ENCODE data around the gene CRIP3. TPM values are rescaled to one million over a fixed set of nuclear protein-coding genes. Genes with fewer than 3 reads are reported as not detected.

Gene CRIP3
- total and polyA plus RNA-seq, 2 of the 13 experiments (the other 11 are each of a cell fraction or from before 2014, with no cell fraction given) = 6.3 to 9.3 TPM

- no peak for TF ChIP-seq IRF9 (CRISPR knock-in tag; IDR thresholded peaks at IDR 0.05; ENCODE audit: borderline replicate concordance)
- TF ChIP-seq ZFP90 (CRISPR knock-in tag; IDR thresholded peaks at IDR 0.05; ENCODE audit: borderline replicate concordance) = no peak
- no peak for TF ChIP-seq NFYC (CRISPR knock-in tag; IDR thresholded peaks at IDR 0.05)
- no peak for TF ChIP-seq REL (CRISPR knock-in tag; conservative IDR thresholded peaks at IDR 0.05)
- TF ChIP-seq MAFK (conservative IDR thresholded peaks at IDR 0.05 in 1 of 2, IDR thresholded peaks at IDR 0.05 in 1 of 2; ENCODE audit: low read length in 2 of 2) = no peak
- TF ChIP-seq NFRKB (IDR thresholded peaks at IDR 0.05) = no peak
- TF ChIP-seq, protein P1, sequence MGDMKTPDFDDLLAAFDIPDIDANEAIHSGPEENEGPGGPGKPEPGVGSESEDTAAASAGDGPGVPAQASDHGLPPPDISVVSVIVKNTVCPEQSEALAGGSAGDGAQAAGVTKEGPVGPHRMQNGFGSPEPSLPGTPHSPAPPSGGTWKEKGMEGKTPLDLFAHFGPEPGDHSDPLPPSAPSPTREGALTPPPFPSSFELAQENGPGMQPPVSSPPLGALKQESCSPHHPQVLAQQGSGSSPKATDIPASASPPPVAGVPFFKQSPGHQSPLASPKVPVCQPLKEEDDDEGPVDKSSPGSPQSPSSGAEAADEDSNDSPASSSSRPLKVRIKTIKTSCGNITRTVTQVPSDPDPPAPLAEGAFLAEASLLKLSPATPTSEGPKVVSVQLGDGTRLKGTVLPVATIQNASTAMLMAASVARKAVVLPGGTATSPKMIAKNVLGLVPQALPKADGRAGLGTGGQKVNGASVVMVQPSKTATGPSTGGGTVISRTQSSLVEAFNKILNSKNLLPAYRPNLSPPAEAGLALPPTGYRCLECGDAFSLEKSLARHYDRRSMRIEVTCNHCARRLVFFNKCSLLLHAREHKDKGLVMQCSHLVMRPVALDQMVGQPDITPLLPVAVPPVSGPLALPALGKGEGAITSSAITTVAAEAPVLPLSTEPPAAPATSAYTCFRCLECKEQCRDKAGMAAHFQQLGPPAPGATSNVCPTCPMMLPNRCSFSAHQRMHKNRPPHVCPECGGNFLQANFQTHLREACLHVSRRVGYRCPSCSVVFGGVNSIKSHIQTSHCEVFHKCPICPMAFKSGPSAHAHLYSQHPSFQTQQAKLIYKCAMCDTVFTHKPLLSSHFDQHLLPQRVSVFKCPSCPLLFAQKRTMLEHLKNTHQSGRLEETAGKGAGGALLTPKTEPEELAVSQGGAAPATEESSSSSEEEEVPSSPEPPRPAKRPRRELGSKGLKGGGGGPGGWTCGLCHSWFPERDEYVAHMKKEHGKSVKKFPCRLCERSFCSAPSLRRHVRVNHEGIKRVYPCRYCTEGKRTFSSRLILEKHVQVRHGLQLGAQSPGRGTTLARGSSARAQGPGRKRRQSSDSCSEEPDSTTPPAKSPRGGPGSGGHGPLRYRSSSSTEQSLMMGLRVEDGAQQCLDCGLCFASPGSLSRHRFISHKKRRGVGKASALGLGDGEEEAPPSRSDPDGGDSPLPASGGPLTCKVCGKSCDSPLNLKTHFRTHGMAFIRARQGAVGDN (CRISPR knock-in tag; IDR thresholded peaks at IDR 0.05) = peak; percentile 86
- no peak for TF ChIP-seq ZNF792 (CRISPR knock-in tag; IDR thresholded peaks at IDR 0.05)
- peak; percentile 87 for TF ChIP-seq RAD21 (CRISPR knock-in tag; IDR thresholded peaks at IDR 0.05)
- no peak for TF ChIP-seq ZBTB39 (CRISPR knock-in tag; IDR thresholded peaks at IDR 0.05)
- no peak for TF ChIP-seq PTBP1 (IDR thresholded peaks at IDR 0.05; ENCODE audit: low read depth, low read length, poor library complexity, severe bottlenecking)
- no peak for TF ChIP-seq ZNF362 (CRISPR knock-in tag; IDR thresholded peaks at IDR 0.05; ENCODE audit: borderline replicate concordance)
- no peak for TF ChIP-seq ZNF562 (CRISPR knock-in tag; IDR thresholded peaks at IDR 0.05; ENCODE audit: borderline replicate concordance)
- TF ChIP-seq ADNP (CRISPR knock-in tag; IDR thresholded peaks at IDR 0.05) = no peak
- no peak for TF ChIP-seq ATM (IDR thresholded peaks at IDR 0.05; ENCODE audit: borderline replicate concordance)
- TF ChIP-seq FOXP4 (CRISPR knock-in tag; IDR thresholded peaks at IDR 0.05) = no peak
- peak; percentile 60 for TF ChIP-seq ZFY (CRISPR knock-in tag; IDR thresholded peaks at IDR 0.05)
- no peak for TF ChIP-seq ZNF354B (CRISPR knock-in tag; IDR thresholded peaks at IDR 0.05)
- TF ChIP-seq ZBTB38 (CRISPR knock-in tag; IDR thresholded peaks at IDR 0.05) = peak; percentile 32; the same call in 1 of the 2 replicates
- no peak for TF ChIP-seq ZNF713 (CRISPR knock-in tag; IDR thresholded peaks at IDR 0.05)
Measured at GRCh38 chr6:43286980-43287716, 21.5 kb downstream of the CRIP3 start (continued).
